AG04450 (cell line): Measurements from ENCODE around the gene HACD2. TPM values are rescaled to one million over a fixed set of nuclear protein-coding genes. Genes with fewer than 3 reads are reported as not detected.

ENCODE experiments used
- CTCF ChIA-PET: fragments of 300-600, 350-600 bp; formaldehyde crosslinking; extraction: SDS; loops from one replicate; lab custom pipeline; 2022; ENCODE audit warnings: antibody characterized with exemption, inconsistent platforms; lab: Charles Lee
- POLR2A ChIA-PET: fragments of 350-600 bp; formaldehyde crosslinking; extraction: SDS; loops from one replicate; lab custom pipeline; 2021; ENCODE audit warnings: antibody characterized with exemption, inconsistent platforms; lab: Yijun Ruan, JAX
- DNase-seq: peaks from one replicate; pipeline ENCODE4 v3.0.0-alpha.2; 2011; ENCODE audit warnings: low read depth, low spot score
- H3K27ac ChIP-seq: one replicate; pipeline ENCODE4 v1.5.1; 2012; ENCODE audit warnings: low read depth, low read length, control low read depth
- H3K27me3 ChIP-seq: one replicate; pipeline ENCODE4 v1.6.0; 2012; ENCODE audit warnings: low read length; ENCODE audit not compliant: control insufficient read depth, insufficient read depth
- H3K4me3 ChIP-seq: 2 replicates; pipeline ENCODE4 v1.5.1; 2011; ENCODE audit warnings: mild to moderate bottlenecking, low read depth, low read length, control low read depth
- H3K9me3 ChIP-seq: 2 replicates; pipeline ENCODE4 v1.5.1; 2012; ENCODE audit warnings: low read length; ENCODE audit not compliant: control insufficient read depth, insufficient read depth
- CTCF ChIP-seq: IDR thresholded peaks from 2 replicates; pipeline ENCODE4 v1.5.1; 2011; ENCODE audit warnings: low read depth, low read length, control low read depth, inconsistent platforms
- polyA plus RNA-seq: library from polyadenylated mRNA; depleted of rRNA; stranded (reverse); fragments of >200 nt; gene quantifications from 2 replicates; pipeline ENCODE4 v1.2.3, GENCODE V29; 2011

The HACD2 gene
- polyA plus RNA-seq, 1 experiment, result 43.5 TPM

- Histone ChIP-seq H3K27ac (no peak overlapping the region), H3K27me3 (peaks cover 54% of the 10 kb centered on the region), H3K9me3 (no peaks in the 10 kb centered on the region), H3K4me3 (no peak overlapping the region)
- no peak for TF ChIP-seq CTCF
- ChIA-PET CTCF (interaction anchor here (1.1 kb wide), 1 partner anchor 129 kb away, joined by 4 read pairs; no protein-coding TSS in a partner anchor), POLR2A (no interaction called here)
- no peak for DNase-seq
These were observed 127.0 kb downstream of the HACD2 start for GRCh38 chr3:123457841-123458240.

- ChIA-PET POLR2A (no interaction called here), CTCF (interaction anchor here (0.9 kb wide), 1 partner anchor 35 kb away, joined by 4 read pairs; no protein-coding TSS in a partner anchor)
- Histone ChIP-seq H3K27me3 (peaks cover 55% of the 10 kb centered on the region), H3K27ac (no peak overlapping the region), H3K9me3 (no peaks in the 10 kb centered on the region; the same call in 1 of the 2 replicates), H3K4me3 (no peak overlapping the region)
- no peak for TF ChIP-seq CTCF
- DNase-seq, result no peak
These were observed 131.2 kb downstream of the HACD2 start for GRCh38 chr3:123453675-123454074.

GRCh38 chr3:123451186-123451585 lies 133.7 kb downstream of the HACD2 start:
- TF ChIP-seq CTCF, result no peak
- peaks cover 58% of the 10 kb centered on the region for H3K27me3 ChIP-seq
- no peak for DNase-seq
- no peak overlapping the region for H3K4me3 ChIP-seq
- CTCF ChIA-PET, result interaction anchor here (0.5 kb wide), 1 partner anchor 91 kb away, joined by 4 read pairs; no protein-coding TSS in a partner anchor
- no peak overlapping the region for H3K27ac ChIP-seq
- POLR2A ChIA-PET, result no interaction called here
- H3K9me3 ChIP-seq, result peaks cover 5% of the 10 kb centered on the region; the same call in 1 of the 2 replicates

- H3K27ac ChIP-seq, result no peak overlapping the region
- DNase-seq, result no peak
- CTCF ChIA-PET, result interaction anchor here (0.6 kb wide), 1 partner anchor 39 kb away, joined by 9 read pairs; no protein-coding TSS in a partner anchor
- POLR2A ChIA-PET, result interaction anchor here (0.6 kb wide), 3 partner anchors 11 to 1387 kb away, joined by 3 to 6 read pairs (median 4); no protein-coding TSS in a partner anchor
- H3K4me3 ChIP-seq, result peak overlapping the region; percentile 59
- peaks cover 5% of the 10 kb centered on the region; the same call in 1 of the 2 replicates for H3K9me3 ChIP-seq
- H3K27me3 ChIP-seq, result peaks cover 57% of the 10 kb centered on the region
- no peak for TF ChIP-seq CTCF
These were observed 134.8 kb downstream of the HACD2 start for GRCh38 chr3:123449997-123450604.
